ENCODE measurements around the gene CACNA1S. TPM values are rescaled to one million over a fixed set of nuclear protein-coding genes. Genes with fewer than 3 reads are reported as not detected.

The CACNA1S gene
- total RNA-seq, 1 experiment from 2014 or later: 0.02 TPM

GRCh38 chr1:201141418-201141817 lies 29.2 kb upstream of the CACNA1S start:
- Mint-ChIP-seq H3K4me3 (no peak overlapping the region), H3K4me1 (no peaks in the 10 kb centered on the region), H3K27ac (no peak overlapping the region), H3K36me3 (peaks cover 58% of the 10 kb centered on the region), H3K27me3 (ENCODE audit: low read depth) (no peaks in the 10 kb centered on the region), H3K9me3 (no peaks in the 10 kb centered on the region)
- DNase-seq (ENCODE audit: low spot score): no peak
- CTCF ChIA-PET: interaction anchor here (0.9 to 1.1 kb wide), 2 partner anchors 22 to 55 kb away, joined by 3 read pairs; no protein-coding TSS in a partner anchor
- TF ChIP-seq KAT7 (CRISPR knock-in tag; IDR thresholded peaks at IDR 0.05; ENCODE audit: borderline replicate concordance) (no peak), TEAD1 (CRISPR knock-in tag; IDR thresholded peaks at IDR 0.05) (no peak), SOX15 (CRISPR knock-in tag; IDR thresholded peaks at IDR 0.05) (no peak), OVOL2 (CRISPR knock-in tag; IDR thresholded peaks at IDR 0.05; ENCODE audit: borderline replicate concordance) (no peak), ZNF219 (CRISPR knock-in tag; IDR thresholded peaks at IDR 0.05; ENCODE audit: borderline replicate concordance) (no peak), PRRX2 (CRISPR knock-in tag; IDR thresholded peaks at IDR 0.05) (no peak), NFYB (CRISPR knock-in tag; conservative IDR thresholded peaks at IDR 0.05; ENCODE audit: low read depth) (no peak), FOXJ3 (CRISPR knock-in tag; IDR thresholded peaks at IDR 0.05; ENCODE audit: borderline replicate concordance) (no peak), USF2 (CRISPR knock-in tag; IDR thresholded peaks at IDR 0.05) (no peak), TEAD4 (CRISPR knock-in tag; IDR thresholded peaks at IDR 0.05) (no peak), ELF4 (CRISPR knock-in tag; IDR thresholded peaks at IDR 0.05; ENCODE audit: low read depth) (no peak), NFE2L1 (CRISPR knock-in tag; IDR thresholded peaks at IDR 0.05) (no peak)
- TF ChIP-seq, protein P1, sequence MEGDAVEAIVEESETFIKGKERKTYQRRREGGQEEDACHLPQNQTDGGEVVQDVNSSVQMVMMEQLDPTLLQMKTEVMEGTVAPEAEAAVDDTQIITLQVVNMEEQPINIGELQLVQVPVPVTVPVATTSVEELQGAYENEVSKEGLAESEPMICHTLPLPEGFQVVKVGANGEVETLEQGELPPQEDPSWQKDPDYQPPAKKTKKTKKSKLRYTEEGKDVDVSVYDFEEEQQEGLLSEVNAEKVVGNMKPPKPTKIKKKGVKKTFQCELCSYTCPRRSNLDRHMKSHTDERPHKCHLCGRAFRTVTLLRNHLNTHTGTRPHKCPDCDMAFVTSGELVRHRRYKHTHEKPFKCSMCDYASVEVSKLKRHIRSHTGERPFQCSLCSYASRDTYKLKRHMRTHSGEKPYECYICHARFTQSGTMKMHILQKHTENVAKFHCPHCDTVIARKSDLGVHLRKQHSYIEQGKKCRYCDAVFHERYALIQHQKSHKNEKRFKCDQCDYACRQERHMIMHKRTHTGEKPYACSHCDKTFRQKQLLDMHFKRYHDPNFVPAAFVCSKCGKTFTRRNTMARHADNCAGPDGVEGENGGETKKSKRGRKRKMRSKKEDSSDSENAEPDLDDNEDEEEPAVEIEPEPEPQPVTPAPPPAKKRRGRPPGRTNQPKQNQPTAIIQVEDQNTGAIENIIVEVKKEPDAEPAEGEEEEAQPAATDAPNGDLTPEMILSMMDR (IDR thresholded peaks at IDR 0.05): no peak
- POLR2A ChIA-PET: no interaction called here
- ATAC-seq: 0 out of 2 replicates have a peak, but pooled peaks have one; percentile 16

DNA sequence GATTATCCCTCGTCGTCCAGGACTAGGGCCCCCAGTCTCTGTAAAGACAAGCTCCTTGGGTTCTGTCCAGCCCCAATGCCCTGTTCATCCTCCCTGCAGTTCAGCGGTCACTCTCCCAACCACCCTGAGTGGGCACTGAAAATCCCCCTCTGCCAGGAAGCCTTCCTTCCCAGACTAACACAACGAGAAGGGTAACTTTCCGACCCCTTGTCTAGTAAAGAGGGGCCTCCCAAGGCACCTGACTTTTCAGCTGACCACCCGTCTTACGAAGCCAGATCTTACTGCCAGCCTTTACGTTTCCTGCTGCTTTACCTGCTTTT lies 28.7 kb upstream of the CACNA1S start:
- H3K36me3 Mint-ChIP-seq: peaks cover 54% of the 10 kb centered on the region
- ChIA-PET CTCF (interaction anchor here (1.1 kb wide), 1 partner anchor 22 kb away, joined by 3 read pairs; no protein-coding TSS in a partner anchor), POLR2A (no interaction called here)
- DNase-seq (ENCODE audit: low spot score) (no peak), ATAC-seq (no peak)
- H3K4me3 Mint-ChIP-seq: no peak overlapping the region
- no peaks in the 10 kb centered on the region for H3K4me1 Mint-ChIP-seq
- no peaks in the 10 kb centered on the region for H3K27me3 Mint-ChIP-seq (ENCODE audit: low read depth)
- no peaks in the 10 kb centered on the region for H3K9me3 Mint-ChIP-seq
- no peak overlapping the region for H3K27ac Mint-ChIP-seq
- TF ChIP-seq ATF1 (CRISPR knock-in tag; IDR thresholded peaks at IDR 0.05) (no peak), NR1H2 (CRISPR knock-in tag; IDR thresholded peaks at IDR 0.05) (no peak)

DNA sequence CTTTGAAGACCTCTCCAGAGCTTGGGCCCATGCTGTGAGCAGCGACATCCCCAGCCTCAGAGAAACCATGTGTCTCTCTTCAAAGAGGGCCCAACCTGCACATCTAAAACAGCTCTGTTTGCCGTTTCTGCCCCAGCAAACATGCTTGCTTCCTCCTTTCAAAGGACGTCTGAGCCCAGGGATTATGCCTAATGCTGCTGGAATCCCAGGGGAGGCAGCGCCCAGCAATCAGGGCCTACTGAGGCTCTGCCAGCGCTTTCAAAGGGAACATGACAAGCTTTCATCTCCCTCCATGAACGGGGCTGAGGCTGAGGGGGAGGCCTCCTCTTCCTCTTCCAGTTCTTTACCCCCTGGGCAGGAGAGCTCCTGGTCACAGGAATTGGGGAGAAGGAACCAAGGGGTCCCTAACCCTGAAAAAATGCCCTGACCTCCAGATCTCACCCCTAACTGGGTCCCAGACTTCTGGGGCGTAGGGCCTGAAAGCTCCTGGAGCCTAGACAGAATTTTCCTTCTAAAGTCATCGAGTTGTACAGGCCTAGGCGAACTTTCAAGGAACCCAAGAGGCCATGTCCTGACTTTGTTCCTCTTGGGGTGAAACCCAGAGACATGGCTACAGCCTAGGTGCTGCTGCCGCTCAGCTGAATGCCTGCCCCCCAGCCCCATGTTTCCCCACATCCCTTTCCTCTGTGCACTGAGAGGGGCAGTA lies 28.2 kb upstream of the CACNA1S start:
- Mint-ChIP-seq H3K9me3 (no peaks in the 10 kb centered on the region), H3K36me3 (peaks cover 54% of the 10 kb centered on the region), H3K27ac (no peak overlapping the region), H3K4me3 (no peak overlapping the region), H3K27me3 (ENCODE audit: low read depth) (no peaks in the 10 kb centered on the region), H3K4me1 (no peaks in the 10 kb centered on the region)
- ATAC-seq: no peak
- CTCF ChIA-PET: no interaction called here
- no peak for DNase-seq (ENCODE audit: low spot score)
- POLR2A ChIA-PET: no interaction called here
- TF ChIP-seq JUN (CRISPR knock-in tag; IDR thresholded peaks at IDR 0.05): no peak
- no peak for TF ChIP-seq ZNF396 (CRISPR knock-in tag; IDR thresholded peaks at IDR 0.05; ENCODE audit: borderline replicate concordance)
- TF ChIP-seq GTF2I (CRISPR knock-in tag; conservative IDR thresholded peaks at IDR 0.05): no peak
- no peak for TF ChIP-seq NFE2L1 (CRISPR knock-in tag; IDR thresholded peaks at IDR 0.05)
- TF ChIP-seq, protein P2, sequence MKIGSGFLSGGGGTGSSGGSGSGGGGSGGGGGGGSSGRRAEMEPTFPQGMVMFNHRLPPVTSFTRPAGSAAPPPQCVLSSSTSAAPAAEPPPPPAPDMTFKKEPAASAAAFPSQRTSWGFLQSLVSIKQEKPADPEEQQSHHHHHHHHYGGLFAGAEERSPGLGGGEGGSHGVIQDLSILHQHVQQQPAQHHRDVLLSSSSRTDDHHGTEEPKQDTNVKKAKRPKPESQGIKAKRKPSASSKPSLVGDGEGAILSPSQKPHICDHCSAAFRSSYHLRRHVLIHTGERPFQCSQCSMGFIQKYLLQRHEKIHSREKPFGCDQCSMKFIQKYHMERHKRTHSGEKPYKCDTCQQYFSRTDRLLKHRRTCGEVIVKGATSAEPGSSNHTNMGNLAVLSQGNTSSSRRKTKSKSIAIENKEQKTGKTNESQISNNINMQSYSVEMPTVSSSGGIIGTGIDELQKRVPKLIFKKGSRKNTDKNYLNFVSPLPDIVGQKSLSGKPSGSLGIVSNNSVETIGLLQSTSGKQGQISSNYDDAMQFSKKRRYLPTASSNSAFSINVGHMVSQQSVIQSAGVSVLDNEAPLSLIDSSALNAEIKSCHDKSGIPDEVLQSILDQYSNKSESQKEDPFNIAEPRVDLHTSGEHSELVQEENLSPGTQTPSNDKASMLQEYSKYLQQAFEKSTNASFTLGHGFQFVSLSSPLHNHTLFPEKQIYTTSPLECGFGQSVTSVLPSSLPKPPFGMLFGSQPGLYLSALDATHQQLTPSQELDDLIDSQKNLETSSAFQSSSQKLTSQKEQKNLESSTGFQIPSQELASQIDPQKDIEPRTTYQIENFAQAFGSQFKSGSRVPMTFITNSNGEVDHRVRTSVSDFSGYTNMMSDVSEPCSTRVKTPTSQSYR (CRISPR knock-in tag; IDR thresholded peaks at IDR 0.05): no peak
- TF ChIP-seq ATF3 (CRISPR knock-in tag; conservative IDR thresholded peaks at IDR 0.05): no peak
- no peak for TF ChIP-seq CREB1 (CRISPR knock-in tag; IDR thresholded peaks at IDR 0.05)
- no peak for TF ChIP-seq ZNF671 (CRISPR knock-in tag; IDR thresholded peaks at IDR 0.05)
- no peak for TF ChIP-seq USF2 (CRISPR knock-in tag; IDR thresholded peaks at IDR 0.05)
- TF ChIP-seq, protein P3, sequence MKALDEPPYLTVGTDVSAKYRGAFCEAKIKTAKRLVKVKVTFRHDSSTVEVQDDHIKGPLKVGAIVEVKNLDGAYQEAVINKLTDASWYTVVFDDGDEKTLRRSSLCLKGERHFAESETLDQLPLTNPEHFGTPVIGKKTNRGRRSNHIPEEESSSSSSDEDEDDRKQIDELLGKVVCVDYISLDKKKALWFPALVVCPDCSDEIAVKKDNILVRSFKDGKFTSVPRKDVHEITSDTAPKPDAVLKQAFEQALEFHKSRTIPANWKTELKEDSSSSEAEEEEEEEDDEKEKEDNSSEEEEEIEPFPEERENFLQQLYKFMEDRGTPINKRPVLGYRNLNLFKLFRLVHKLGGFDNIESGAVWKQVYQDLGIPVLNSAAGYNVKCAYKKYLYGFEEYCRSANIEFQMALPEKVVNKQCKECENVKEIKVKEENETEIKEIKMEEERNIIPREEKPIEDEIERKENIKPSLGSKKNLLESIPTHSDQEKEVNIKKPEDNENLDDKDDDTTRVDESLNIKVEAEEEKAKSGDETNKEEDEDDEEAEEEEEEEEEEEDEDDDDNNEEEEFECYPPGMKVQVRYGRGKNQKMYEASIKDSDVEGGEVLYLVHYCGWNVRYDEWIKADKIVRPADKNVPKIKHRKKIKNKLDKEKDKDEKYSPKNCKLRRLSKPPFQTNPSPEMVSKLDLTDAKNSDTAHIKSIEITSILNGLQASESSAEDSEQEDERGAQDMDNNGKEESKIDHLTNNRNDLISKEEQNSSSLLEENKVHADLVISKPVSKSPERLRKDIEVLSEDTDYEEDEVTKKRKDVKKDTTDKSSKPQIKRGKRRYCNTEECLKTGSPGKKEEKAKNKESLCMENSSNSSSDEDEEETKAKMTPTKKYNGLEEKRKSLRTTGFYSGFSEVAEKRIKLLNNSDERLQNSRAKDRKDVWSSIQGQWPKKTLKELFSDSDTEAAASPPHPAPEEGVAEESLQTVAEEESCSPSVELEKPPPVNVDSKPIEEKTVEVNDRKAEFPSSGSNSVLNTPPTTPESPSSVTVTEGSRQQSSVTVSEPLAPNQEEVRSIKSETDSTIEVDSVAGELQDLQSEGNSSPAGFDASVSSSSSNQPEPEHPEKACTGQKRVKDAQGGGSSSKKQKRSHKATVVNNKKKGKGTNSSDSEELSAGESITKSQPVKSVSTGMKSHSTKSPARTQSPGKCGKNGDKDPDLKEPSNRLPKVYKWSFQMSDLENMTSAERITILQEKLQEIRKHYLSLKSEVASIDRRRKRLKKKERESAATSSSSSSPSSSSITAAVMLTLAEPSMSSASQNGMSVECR (CRISPR knock-in tag; IDR thresholded peaks at IDR 0.05; ENCODE audit: borderline replicate concordance): no peak

Data from WTC11 (cell line).